Activated CD8-positive, alpha-beta memory T cell treated with anti-CD3 and anti-CD28 coated beads, Interleukin-2, amount 50 U/mL, for 1 hour (primary cell): ENCODE results near the gene ULBP1.
"Not testable (repeated sequence)": the region's sequence is repeated elsewhere in the genome, so short reads cannot be mapped to it uniquely, and the experiment has no call there.

ENCODE experiments used
- DNase-seq: peaks from one replicate; pipeline ENCODE4 v3.0.0-alpha.2; 2020; ENCODE audit errors: extremely low read depth

Gene ULBP1, protein sequence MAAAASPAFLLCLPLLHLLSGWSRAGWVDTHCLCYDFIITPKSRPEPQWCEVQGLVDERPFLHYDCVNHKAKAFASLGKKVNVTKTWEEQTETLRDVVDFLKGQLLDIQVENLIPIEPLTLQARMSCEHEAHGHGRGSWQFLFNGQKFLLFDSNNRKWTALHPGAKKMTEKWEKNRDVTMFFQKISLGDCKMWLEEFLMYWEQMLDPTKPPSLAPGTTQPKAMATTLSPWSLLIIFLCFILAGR

DNA sequence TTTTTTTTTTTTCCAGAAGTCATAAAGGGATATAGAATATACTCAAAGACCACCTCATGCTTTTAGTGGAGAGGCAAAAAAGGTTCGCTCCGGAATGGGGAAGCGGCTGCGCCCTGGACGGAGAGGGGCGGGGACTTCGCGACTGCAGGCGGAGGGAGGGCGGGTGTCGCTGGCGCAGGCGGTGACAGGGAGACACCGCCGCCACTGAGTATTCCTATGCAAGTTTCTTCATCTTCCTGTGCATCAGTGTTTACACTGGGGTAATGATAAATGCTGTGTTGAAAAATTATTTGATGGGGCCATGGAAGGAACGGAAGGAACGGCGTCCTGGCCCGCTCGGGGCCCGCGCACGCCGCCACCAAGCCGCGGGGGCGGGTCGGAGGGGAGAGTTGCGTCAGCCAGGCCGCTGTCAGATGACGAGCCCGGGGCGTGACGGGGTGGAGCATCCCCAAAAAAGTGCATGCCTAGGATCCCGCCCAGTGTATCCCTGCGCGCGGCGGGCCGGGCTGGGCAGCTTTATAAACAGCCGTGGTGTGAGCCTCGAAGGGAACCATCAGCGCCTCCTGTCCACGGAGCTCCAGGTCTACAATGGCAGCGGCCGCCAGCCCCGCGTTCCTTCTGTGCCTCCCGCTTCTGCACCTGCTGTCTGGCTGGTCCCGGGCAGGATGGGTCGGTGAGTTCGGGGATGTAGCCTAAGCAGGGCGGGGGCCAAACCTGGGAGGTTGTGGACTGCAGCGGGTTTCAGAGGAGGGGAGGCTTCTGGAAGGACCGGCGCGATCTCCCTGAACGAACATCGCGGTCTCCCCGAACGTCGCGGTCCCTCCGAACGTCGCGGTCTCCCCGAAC is at the start of gene ULBP1:
Gene ULBP1 (plus strand): TSS at position 482 of the 846 bp plus-strand sequence. CDS start 107 bp downstream, at position 589.
- DNase-seq: peak; percentile 30

DNA sequence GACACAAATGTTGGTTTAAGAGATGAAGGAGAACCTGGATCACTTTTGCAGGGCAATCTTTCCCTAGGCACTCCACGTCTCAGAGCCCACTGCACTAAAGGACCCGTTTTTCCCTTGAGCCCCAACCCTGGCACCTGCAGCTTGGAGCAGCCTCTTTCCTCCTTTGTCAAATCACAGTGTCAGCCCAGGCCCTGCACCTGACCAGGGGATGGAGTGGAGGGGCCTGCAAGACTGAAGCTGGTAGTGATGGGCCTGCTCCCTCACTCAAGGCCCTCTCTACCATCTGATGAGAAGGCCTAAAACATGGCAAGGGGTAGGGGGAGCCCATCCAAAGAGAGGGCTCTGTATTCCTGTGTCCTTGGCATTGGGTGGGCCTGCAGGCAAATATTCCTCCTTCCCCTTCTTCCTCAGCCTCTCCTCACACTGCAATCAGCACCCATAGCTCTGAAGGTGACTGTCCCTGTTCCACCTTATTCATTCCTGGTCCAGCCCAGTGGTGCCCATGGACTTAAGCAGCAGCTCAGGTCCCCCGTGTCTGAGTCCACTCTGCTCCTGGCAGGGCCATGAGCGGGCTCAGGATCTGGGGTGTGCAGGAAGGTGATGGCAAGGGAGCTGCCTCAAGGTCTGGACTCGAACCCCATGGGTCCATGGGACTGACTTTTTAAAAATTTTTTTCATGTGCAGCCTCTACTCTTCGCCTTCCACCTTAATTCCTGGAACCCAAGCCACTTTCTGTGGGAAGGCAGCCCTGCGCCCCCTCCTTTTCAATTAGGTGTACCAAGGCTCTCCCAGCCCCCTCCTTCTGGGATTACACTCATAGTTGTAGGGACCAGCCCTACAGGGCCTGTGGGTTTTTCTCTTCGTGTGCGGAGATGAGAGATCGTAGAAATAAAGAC is 47.5 kb upstream of the ULBP1 start:
- no peak for DNase-seq

DNA sequence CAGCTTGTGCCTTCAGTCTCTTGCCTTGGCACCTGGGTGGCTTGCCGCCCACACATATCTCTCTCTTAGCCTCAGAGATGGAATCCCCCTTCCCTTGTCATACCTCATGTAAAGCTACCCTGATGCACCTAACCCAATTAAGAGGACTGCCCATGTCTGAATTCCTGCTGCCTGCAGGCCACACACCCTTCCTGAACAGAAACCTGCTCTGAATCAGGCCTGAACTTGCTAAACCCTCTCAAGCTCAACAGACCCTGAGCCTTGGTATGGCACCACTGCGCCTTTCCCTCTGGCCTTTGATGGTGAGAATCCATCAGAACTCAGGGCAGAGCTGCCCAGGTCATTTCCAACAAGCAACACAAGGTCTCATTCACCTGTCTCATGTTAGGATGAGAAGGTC is 46.1 kb upstream of the ULBP1 start:
- no peak for DNase-seq

DNA sequence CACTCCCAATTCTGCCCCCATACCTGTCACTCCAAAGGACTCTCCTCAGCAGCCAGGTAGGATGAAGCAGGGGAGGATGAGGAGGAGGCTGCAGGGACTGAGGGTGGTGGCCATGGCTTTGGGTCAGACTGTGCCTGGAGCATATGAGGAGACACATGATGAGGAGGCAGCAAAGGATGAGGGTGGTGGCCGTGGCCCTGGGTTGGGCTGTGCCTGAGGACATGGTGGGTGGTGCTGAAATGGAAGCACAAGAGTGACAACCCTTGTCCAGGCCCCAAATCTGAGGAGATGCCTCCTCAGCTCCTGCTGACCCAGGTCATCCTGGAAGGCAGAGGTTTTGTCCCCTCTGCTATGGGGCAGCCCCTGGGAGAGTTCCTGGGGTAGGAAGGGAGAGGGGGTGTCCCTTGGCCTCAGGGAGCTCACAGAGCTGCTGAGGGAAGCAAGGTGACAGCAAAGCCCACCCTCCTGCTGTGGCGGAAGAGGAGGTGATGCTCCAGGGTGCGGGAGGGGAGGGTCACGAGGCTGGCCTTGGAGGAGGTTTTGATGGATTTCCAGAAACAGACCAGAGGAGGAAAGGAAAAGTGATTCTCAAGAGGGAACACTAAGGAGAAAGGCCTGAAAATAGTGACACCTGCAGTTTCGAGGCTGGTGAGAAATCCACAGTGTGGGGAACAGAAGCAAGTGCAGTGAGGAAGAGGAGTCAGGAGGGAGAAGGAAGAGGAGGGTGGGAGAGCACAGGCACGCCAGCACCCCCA is 45.4 kb upstream of the ULBP1 start:
- DNase-seq: no peak

DNA sequence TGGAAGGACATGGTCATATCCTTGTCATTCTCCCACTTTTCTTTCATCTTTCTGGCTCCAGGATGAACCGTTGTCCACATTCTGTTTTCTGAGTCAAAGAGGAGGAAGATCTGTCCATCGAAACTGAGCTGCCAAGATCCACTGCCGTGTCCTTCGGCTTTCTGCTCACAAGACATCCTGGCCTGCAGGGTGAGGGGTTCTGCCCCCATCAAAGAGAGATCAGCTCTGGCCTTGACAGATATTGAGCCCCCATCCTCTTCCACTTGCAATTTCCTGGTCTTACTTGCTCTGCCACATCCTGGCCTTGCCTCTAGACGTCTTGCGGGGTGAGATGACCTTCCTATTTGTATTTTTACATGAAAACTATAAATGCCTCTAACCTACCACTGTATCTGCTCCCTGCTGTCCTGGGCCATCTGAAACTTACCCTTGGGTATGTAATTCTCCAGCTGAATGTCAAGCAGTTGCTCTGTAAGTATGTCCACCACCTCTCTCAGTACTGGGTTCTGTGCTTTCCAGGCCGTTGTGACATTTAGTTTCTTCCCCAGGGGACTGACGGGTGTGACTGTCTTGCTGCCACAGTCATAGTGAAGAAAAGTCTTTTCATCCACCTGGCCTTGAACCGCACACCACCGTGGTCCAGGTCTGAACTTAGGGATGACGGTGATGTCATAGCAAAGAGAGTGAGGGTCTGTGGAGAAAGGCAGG is 44.5 kb upstream of the ULBP1 start:
- not testable (repeated sequence) for DNase-seq

DNA sequence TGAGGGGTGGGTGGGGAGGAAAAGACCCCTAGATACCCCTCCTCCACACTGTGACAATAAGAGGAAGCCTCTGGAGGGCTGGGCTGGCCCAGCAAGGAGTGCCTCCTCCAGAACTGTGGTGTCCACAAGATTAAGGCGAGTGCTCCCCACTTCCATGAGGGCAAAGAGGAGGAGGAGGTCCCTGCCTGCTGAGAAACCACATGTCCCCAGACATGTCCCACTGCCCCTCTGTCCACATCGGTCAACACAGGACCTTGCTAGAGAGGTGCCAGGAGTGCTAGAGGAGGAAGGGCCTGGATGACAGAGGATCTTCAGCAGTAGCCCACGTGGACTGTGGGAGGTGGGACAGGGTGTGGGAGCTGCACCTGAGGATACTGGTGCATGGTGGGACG is 43.9 kb upstream of the ULBP1 start:
- no peak for DNase-seq

DNA sequence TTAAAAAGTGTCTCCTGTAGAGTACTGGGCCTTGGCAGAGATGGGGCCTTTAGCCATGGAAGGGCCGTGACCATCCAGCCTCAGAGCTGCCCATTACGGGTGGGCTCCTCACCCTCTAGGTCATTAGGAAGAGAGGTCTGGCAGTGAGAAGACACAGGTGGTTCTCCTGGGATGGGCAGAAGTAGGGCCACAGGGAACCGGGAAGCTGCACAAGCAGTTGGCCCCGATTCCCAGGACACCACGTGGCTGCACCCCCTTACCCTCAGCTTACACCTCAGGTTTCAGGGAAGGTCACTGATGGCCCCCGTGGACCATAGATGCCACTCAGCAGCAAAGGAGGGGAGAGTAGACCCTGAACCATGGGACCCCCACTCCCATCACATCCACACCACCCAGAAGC is 42.4 kb upstream of the ULBP1 start:
- DNase-seq: no peak

DNA sequence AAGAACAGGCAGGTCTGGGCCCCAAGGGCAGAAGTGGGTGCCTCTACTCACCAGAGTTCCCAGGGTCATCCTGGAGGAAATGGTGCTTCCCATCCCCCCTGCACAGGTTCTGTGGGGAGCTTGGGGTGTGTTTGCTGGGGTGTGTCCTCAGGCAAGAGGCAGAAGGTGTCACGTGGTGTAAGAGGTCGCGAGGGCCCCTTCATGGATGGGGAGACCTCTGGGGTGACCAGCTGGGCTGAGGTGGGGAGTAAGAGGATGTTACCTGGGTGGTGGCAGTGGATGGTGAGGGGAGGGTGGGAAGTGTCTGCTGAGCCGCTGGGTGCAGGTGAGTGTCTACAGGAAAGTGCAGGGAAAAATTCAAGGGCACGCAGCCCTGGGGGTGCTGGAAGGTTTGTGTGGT is 41.7 kb upstream of the ULBP1 start:
- not testable (repeated sequence) for DNase-seq

DNA sequence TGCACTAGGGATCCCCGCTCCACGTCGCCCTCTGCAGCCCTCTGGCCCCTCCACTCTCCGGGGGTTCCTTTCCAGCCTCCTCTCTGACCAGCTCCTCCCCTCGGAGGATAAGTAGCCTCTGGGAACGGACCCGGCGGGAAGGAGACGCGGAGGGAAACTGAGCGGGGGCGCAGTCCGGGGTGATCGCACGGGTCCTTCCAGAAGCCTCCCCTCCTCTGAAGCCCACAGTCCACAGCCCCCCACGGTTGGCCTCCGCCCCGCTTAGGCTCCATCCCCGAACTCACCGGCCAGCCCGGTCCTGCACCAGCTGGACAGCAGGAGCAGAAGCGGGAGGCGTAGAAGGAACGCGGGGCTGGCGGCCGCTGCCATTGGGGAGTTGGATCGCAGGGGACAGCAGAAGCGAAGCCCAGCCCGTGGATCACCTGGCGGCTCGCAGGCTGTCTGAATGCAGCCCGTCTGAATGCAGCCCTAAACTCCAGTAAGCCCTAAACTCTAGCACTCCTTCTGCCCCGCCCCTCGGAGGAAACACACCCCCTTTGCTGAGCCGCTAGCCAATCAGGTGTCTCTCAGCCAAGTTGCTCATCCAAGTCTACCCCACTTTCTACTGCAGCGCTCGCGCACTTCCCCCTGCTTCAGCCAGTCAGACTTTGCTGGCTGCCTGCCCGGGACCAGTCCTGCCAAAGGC is 41.0 kb upstream of the ULBP1 start, which contains the start of gene RAET1G:
Gene RAET1G (minus strand): TSS at position 480 of the 685 bp plus-strand sequence. CDS start 111 bp downstream, at position 369.
- DNase-seq: peak; percentile 79

DNA sequence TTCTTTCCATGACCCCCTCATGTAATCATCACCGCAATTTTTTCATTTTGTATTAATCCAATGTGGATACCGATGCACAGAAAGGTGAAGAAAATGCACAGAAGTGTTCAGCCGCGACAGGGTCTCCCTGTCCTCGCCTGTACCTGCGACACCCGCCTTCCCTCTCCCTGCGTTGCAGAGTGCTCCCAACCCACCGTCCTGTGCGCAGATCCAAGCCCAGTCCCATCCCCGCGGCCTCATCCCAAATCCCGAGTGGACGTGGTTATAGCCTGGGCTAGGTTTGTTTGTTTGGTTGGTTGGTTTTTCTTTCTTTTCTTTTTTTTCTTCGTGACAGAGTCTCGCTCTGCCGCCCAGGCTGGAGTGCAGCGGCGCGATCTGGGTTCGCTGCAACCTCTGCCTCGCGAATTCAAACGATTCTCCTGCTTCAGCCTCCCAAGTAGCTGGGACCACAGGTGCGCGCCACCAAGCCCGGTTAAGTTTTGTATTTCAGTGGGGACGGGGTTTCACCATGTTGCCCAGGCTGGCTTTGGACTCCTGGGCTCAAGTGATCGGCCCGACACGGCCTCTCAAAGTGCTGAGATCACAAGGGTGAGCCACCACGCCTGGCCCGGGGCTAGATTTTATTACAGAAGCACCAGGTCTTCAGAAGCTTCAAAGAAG is 40.3 kb upstream of the ULBP1 start:
- no peak for DNase-seq

DNA sequence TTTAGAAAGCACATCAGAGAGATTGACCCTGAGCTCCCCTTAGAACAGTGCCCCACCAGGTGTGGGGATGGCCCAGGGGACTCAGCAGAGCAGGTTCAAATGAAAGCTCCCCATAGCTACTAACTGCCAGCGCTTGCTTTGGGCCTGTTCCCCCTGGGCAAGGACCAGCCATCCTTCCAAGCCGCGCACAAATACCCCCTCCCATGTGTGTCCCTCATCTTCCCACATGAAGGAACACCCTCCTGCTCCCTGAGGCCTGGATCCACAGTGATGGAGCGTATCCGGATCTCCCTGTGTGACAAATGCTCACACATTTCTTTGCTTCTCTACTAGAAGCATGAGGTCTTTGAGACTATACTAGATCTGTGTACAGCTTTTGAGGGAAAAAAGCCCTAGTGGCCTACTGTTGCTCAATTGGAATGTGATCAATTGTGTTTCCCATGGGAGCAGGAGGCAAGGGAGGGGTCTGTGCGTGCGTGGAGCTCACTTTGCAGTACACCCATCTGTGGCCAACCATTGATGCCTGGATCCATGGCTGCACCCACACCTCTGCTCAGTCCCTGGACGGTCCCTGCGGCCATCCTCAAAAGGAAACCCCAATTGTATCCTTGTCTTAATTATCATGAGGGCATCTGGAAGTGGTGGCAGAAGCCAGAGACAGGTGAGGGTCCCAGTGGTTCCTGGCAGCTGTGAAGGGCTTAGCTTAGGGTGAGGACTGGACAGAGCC is 39.4 kb upstream of the ULBP1 start:
- DNase-seq: no peak

DNA sequence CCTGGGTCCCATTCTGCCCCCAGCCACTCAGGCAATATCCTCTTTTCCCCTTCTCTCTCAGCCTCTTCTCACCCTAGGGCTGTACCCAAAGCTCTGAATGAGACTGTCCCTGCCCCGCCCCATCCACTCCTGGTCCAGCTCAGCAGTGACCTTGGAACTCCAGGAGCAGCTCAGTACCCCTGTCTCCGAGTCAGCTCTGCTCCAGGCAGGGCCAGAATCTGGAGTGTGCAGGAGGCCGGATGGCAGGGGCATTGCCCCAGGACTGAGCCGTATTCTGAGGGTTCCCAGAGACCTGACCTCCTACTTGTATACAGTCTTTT is 38.9 kb upstream of the ULBP1 start:
- no peak for DNase-seq

DNA sequence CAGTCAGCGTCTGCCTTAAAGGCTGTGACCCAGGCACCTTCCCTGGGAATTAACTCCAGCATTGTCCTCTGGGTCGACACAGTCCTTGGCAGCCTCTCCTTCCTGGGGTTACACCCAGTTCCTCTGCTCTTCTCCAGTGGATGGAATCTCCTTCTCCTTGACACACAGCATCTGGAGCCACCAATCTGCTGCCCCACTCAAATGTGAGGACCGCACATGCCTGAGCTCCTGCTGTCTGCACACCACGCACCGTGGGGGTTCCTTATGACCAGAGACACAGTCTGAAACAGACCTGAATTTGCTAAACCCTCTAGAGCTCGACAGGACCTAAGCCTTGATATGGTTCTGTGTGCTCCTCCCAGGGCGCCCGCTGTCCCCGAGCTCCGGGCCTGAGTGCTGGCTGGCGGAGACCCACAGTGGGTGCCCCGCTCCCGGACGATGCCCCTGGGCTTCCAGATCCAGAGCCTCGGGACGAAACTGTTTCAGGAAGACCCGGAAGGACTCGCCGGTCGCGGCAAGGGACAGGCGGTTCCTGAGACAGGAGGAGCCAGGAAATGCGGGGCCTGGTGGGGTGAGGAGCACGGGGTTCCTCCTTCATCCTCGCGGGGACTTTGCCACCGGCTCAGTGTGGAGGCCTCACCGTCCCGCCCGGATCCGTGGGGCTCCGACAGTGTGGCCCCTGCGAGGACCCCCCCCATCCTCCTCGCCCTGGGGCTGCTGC is 38.3 kb upstream of the ULBP1 start:
- no peak for DNase-seq

DNA sequence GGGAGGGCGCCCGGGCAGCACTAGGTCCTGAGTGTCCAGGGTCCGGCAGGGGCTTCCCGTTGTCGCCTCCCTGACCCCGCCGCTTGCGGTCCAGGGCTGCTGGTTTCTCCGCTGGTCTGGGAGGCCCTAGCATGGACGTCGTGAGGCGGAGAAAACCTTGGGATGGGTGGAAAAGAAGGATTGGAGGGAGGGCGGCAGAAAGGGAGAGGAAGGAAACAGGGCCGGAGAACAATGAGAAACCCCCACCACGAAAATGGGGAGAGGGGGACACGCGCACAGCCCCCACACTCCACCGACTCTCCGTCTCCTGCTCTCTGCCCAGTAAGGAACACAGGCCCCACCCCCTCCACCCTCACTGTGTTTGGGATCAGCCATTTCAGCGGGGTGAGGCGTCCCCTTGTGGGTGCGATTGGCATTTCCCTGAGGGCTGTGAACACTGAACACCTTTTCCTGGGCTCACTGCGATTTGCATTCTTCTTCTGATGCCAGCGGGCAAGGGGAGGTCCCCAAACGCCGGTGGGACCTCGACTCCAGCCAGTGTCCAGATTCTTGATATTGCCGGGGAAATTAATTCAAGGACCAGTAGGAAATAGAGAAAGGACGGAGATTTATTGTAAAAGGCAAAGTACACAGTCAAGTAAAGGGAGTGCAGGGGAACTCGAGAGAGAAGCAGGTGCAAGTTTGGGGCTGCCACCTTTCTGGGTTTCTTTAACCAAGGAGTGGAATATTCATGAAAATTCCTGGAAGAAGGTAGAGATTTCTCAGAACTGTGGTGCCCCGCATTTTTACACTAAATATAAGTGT is 37.6 kb upstream of the ULBP1 start:
- DNase-seq: no peak

DNA sequence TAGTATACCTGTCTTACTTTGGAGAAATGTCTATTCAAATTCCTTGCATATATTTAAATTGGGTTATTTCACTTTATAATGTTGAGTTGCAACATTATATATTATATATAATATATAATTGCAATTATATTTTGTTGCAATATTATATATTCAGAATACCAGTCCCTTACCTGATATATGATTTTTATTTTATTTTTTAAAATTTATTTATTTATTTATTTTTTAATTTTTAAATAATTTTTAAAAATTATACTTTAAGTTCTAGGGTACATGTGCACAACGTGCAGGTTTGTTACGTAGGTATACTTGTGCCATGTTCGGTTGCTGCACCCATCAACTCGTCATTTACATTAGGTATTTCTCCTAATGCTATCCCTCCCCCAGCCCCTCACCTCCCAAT is 36.7 kb upstream of the ULBP1 start:
- not testable (repeated sequence) for DNase-seq

DNA sequence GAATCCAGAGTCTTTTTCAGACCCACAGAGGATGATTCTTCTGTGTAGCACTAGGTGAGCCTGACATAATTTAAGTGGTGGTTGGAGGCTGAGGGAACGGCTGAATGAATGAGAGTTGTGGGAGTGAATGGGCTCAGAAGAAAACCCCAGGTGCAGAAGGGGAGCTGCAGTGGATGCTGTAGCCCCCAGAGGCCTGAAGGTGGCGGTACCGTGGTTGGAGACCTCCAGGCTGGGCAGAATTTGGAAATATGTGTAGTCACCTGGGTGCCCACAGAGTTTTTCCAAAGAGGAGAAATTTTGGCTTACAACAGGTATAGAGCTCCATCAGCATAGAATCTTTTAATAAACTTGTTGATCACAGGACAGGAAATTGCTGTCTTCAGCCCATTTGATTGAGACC is 34.3 kb upstream of the ULBP1 start:
- no peak for DNase-seq

DNA sequence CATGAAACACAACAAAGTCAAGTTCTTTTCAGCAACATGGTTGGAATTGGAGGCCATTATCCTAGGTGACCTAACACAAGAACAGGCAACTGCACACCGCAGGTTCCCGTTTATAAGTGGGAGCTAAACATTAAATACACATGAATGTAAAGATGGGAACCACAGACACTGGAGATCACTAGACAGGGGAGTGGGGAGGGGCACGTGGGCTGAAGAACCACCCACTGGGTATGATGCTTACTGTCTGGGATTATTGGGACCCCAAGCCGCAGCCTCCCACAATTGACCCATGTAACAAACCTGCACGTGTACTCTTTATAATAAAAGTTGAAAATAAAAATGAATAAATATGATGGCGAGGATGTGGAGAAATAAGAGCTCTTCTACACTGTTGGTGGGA is 32.2 kb upstream of the ULBP1 start:
- DNase-seq: no peak

DNA sequence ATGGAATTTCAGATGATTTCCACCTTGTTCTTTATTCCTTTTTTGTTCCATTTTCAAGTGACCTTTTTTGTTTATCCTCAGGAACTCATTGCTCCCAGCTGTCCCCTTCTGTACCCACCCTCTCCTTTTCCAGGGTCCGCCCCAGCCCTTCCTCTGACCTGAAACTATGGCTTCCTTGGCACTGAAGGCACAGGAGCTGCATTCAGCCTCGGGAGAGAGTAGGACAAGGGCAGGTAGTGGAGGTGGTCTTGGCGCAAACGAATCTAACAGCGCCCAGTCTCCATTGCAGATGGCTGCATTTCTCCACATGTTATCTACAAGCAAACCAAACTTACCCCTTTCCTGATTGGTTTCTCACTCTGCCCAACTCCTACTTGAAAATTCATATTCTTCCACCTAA is 30.7 kb upstream of the ULBP1 start:
- no peak for DNase-seq
